GM23248 (cell line): ENCODE measurements around the gene PLAC1. TPM values are rescaled to one million over a fixed set of nuclear protein-coding genes. Genes with fewer than 3 reads are reported as not detected.
A peak's percentile ranks its signal among the peaks of the same experiment; 100 is the strongest.

Experiments used
- DNase-seq: peaks from one replicate; pipeline ENCODE4 v3.0.0-alpha.2; 2015
- H2AFZ ChIP-seq: fragments of 200-600 bp; sonication (generic); 2 replicates; pipeline ENCODE4 v1.6.1; 2016; ENCODE audit warnings: antibody characterized with exemption
- H3F3A ChIP-seq: fragments of 200-600 bp; sonication (generic); 2 replicates; pipeline ENCODE4 v1.6.1; 2016; ENCODE audit warnings: mild to moderate bottlenecking, antibody characterized with exemption, mixed run types; ENCODE audit not compliant: insufficient read depth
- H3K27ac ChIP-seq: fragments of 200-600 bp; sonication (generic); 2 replicates; pipeline ENCODE4 v1.5.1; 2016; ENCODE audit warnings: mild to moderate bottlenecking
- H3K27me3 ChIP-seq: fragments of 200-600 bp; sonication (generic); replicated peaks from 2 replicates; pipeline ENCODE4 v1.6.1; 2016; ENCODE audit warnings: mild to moderate bottlenecking; ENCODE audit not compliant: insufficient read depth
- H3K36me3 ChIP-seq: fragments of 200-600 bp; sonication (generic); 2 replicates; pipeline ENCODE4 v1.6.1; 2016; ENCODE audit warnings: low read depth, mild to moderate bottlenecking
- H3K4me1 ChIP-seq: fragments of 200-600 bp; sonication (generic); 2 replicates; pipeline ENCODE4 v1.6.1; 2016; ENCODE audit warnings: mild to moderate bottlenecking; ENCODE audit not compliant: insufficient read depth
- H3K4me2 ChIP-seq: fragments of 200-600 bp; sonication (generic); one replicate; pipeline ENCODE4 v1.6.1; 2016; ENCODE audit warnings: mild to moderate bottlenecking; ENCODE audit not compliant: unreplicated experiment
- H3K4me3 ChIP-seq: fragments of 200-600 bp; sonication (generic); 2 replicates; pipeline ENCODE4 v1.5.1; 2016; ENCODE audit warnings: mild to moderate bottlenecking
- H3K79me2 ChIP-seq: fragments of 200-600 bp; sonication (generic); 2 replicates; pipeline ENCODE4 v1.6.1; 2016; ENCODE audit warnings: mild to moderate bottlenecking; ENCODE audit not compliant: insufficient read depth
- H3K9ac ChIP-seq: fragments of 200-600 bp; sonication (generic); 2 replicates; pipeline ENCODE4 v1.6.1; 2016; ENCODE audit warnings: mild to moderate bottlenecking
- H3K9me2 ChIP-seq: fragments of 200-600 bp; sonication (generic); 2 replicates; pipeline ENCODE4 v1.6.1; 2016; ENCODE audit warnings: mixed run types, mild to moderate bottlenecking, moderate library complexity; ENCODE audit not compliant: insufficient read depth
- H3K9me3 ChIP-seq: fragments of 200-600 bp; sonication (generic); one replicate; pipeline ENCODE4 v1.6.1; 2017; ENCODE audit warnings: low read depth
- H4K20me1 ChIP-seq: fragments of 200-600 bp; sonication (generic); 2 replicates; pipeline ENCODE4 v1.6.0; 2016; ENCODE audit not compliant: insufficient read depth
- EZH2 ChIP-seq: fragments of 200-600 bp; sonication (generic); IDR thresholded peaks from 2 replicates; pipeline ENCODE4 v1.6.1; 2018; ENCODE audit warnings: antibody characterized with exemption, mild to moderate bottlenecking; ENCODE audit not compliant: insufficient read depth, poor library complexity, severe bottlenecking
- EZH2phosphoT487 ChIP-seq: fragments of 200-600 bp; sonication (generic); IDR thresholded peaks from 2 replicates; pipeline ENCODE4 v1.6.1; 2018; ENCODE audit warnings: antibody characterized with exemption, moderate library complexity, mild to moderate bottlenecking, low read depth; ENCODE audit not compliant: insufficient read depth
- WGBS, 2 experiments: methylation state at CpG; one replicate each; pipeline ENCODE4 v1.1.6; 2015 to 2017; ENCODE audit warnings: low lambda C conversion rate in 2 of 2, low coverage in 1 of 2; ENCODE audit errors: missing lambda C conversion rate in 2 of 2; 5-methylcytosine and 5-hydroxymethylcytosine counted together
- in situ Hi-C: fragments of 300-500 bp; cut with MboI; formaldehyde crosslinking; loops from 2 replicates; pipeline ENCODE4 v1.15.0; 2020
- polyA plus RNA-seq: library from polyadenylated mRNA; unstranded; fragments of >200 nt; fragmentation: Nextera tagmentation; extraction: Ambion mirVana; gene quantifications from 2 replicates; pipeline ENCODE4 v1.2.1, GENCODE V29; 2016
- total RNA-seq: library from RNA; depleted of rRNA; stranded (reverse); fragments of >200 nt; shearing (Covaris generic); gene quantifications from 2 replicates; pipeline ENCODE4 v1.2.3, GENCODE V29; 2014

The PLAC1 gene
- total and polyA plus RNA-seq, 2 experiments from 2014 or later, result not detected

- in situ Hi-C loops, result no loop called here
- no peak overlapping the region for H3K4me3 ChIP-seq
- peaks cover 43% of the 10 kb centered on the region for H3K4me1 ChIP-seq
- no peak overlapping the region for H2AFZ ChIP-seq
- H3K9me2 ChIP-seq, result no peaks in the 10 kb centered on the region
- H3K27me3 ChIP-seq, result no peaks in the 10 kb centered on the region
- no peaks in the 10 kb centered on the region for H4K20me1 ChIP-seq
- H3K4me2 ChIP-seq, result no peak overlapping the region
- H3K27ac ChIP-seq, result peak overlapping the region; percentile 29; the same call in 1 of the 2 replicates
- TF ChIP-seq EZH2, result no peak
- TF ChIP-seq EZH2phosphoT487, result no peak
- DNase-seq, result no peak
- H3K9ac ChIP-seq, result no peak overlapping the region
- no peaks in the 10 kb centered on the region for H3K79me2 ChIP-seq
- no peaks in the 10 kb centered on the region for H3K36me3 ChIP-seq
- H3F3A ChIP-seq, result peaks cover 22% of the 10 kb centered on the region; the same call in 1 of the 2 replicates
- 97 to 100% methylated on average over 2 of the region's 2 CpGs for WGBS, 2 experiments
- H3K9me3 ChIP-seq, result no peaks in the 10 kb centered on the region
Observed at GRCh38 chrX:134693644-134694043, 35.4 kb upstream of the PLAC1 start.

GRCh38 chrX:134692990-134693389 is 34.7 kb upstream of the PLAC1 start:
- Histone ChIP-seq H3K9me2 (no peaks in the 10 kb centered on the region), H3K4me2 (peak overlapping the region; percentile 9), H3K9ac (no peak overlapping the region), H4K20me1 (no peaks in the 10 kb centered on the region), H3K79me2 (no peaks in the 10 kb centered on the region), H3K27me3 (no peaks in the 10 kb centered on the region), H3K36me3 (no peaks in the 10 kb centered on the region), H3F3A (peaks cover 28% of the 10 kb centered on the region), H2AFZ (0 out of 2 replicates have a peak overlapping the region, but pooled peaks have one; percentile 24), H3K4me1 (peaks cover 49% of the 10 kb centered on the region), H3K9me3 (no peaks in the 10 kb centered on the region), H3K27ac (peak overlapping the region; percentile 37), H3K4me3 (no peak overlapping the region)
- DNase-seq, result peak; percentile 72
- no peak for TF ChIP-seq EZH2
- no peak for TF ChIP-seq EZH2phosphoT487
- WGBS, 2 experiments, result 0 to 5% methylated on average over 1 of the region's 1 CpG
- in situ Hi-C loops, result no loop called here

DNA sequence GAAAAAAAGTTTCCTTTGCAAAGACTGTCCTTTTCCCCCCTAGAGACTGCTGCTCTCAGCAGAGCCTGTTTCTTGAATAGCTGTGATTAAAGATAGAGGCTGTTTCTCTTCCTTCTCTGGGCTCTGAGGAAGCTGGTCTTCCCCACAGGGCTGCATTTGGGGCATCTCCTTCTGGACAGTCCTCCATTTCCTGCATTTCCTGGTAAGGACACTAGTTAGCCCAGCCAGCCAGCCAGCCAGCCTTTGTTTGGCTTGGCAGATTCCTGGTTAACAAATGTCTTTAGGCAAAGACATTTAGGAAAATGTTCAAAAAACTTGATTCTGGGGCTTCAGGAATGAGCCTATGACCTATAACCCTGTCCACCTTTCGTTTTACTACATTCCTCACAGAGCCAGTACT is 34.0 kb upstream of the PLAC1 start:
- DNase-seq, result no peak
- TF ChIP-seq EZH2phosphoT487 (no peak), EZH2 (no peak)
- Histone ChIP-seq H3K4me1 (peaks cover 52% of the 10 kb centered on the region), H3K4me3 (no peak overlapping the region), H3K27me3 (no peaks in the 10 kb centered on the region), H4K20me1 (no peaks in the 10 kb centered on the region), H3F3A (peaks cover 29% of the 10 kb centered on the region), H2AFZ (no peak overlapping the region), H3K4me2 (peak overlapping the region; percentile 9), H3K27ac (peak overlapping the region; percentile 37), H3K9me2 (no peaks in the 10 kb centered on the region), H3K79me2 (no peaks in the 10 kb centered on the region), H3K9ac (no peak overlapping the region), H3K36me3 (no peaks in the 10 kb centered on the region), H3K9me3 (no peaks in the 10 kb centered on the region)
- in situ Hi-C loops, result no loop called here
- 94 to 100% methylated on average over 1 of the region's 1 CpG for WGBS, 2 experiments

- in situ Hi-C loops, result no loop called here
- H4K20me1 ChIP-seq, result no peaks in the 10 kb centered on the region
- no peak overlapping the region for H2AFZ ChIP-seq
- H3K9ac ChIP-seq, result no peak overlapping the region
- H3K79me2 ChIP-seq, result no peaks in the 10 kb centered on the region
- DNase-seq, result no peak
- H3K4me1 ChIP-seq, result peaks cover 52% of the 10 kb centered on the region
- H3K9me2 ChIP-seq, result no peaks in the 10 kb centered on the region
- peaks cover 29% of the 10 kb centered on the region for H3F3A ChIP-seq
- H3K4me2 ChIP-seq, result no peak overlapping the region
- H3K4me3 ChIP-seq, result no peak overlapping the region
- no peak overlapping the region for H3K27ac ChIP-seq
- no peaks in the 10 kb centered on the region for H3K9me3 ChIP-seq
- TF ChIP-seq EZH2phosphoT487 (no peak), EZH2 (no peak)
- H3K36me3 ChIP-seq, result no peaks in the 10 kb centered on the region
- no peaks in the 10 kb centered on the region for H3K27me3 ChIP-seq
- WGBS, 2 experiments, result 97 to 98% methylated on average over 6 to 7 of the region's 7 CpGs
Observed at GRCh38 chrX:134691453-134691852, 33.2 kb upstream of the PLAC1 start.

GRCh38 chrX:134688839-134689238 is 30.6 kb upstream of the PLAC1 start:
- H3K27me3 ChIP-seq, result no peaks in the 10 kb centered on the region
- WGBS, 2 experiments, result 0 to 13% methylated on average over 1 of the region's 1 CpG
- H2AFZ ChIP-seq, result no peak overlapping the region
- peaks cover 27% of the 10 kb centered on the region for H3F3A ChIP-seq
- H3K9me2 ChIP-seq, result no peaks in the 10 kb centered on the region
- peaks cover 36% of the 10 kb centered on the region for H3K4me1 ChIP-seq
- peak overlapping the region; percentile 54 for H3K4me2 ChIP-seq
- TF ChIP-seq EZH2phosphoT487 (no peak), EZH2 (no peak)
- no peak overlapping the region; the same call in 1 of the 2 replicates for H3K4me3 ChIP-seq
- H3K9ac ChIP-seq, result no peak overlapping the region
- peak overlapping the region; percentile 63 for H3K27ac ChIP-seq
- H4K20me1 ChIP-seq, result no peaks in the 10 kb centered on the region
- no peaks in the 10 kb centered on the region for H3K79me2 ChIP-seq
- H3K9me3 ChIP-seq, result no peaks in the 10 kb centered on the region
- in situ Hi-C loops, result no loop called here
- DNase-seq, result peak; percentile 78
- no peaks in the 10 kb centered on the region for H3K36me3 ChIP-seq
